GM12873 (cell line): ENCODE data around the gene GPR68.

Source experiments
- CTCF ChIP-seq: IDR thresholded peaks from 2 replicates; pipeline ENCODE4 v1.5.1; 2012; ENCODE audit warnings: low read depth, mild to moderate bottlenecking, moderate library complexity, low read length, control low read depth; ENCODE audit not compliant: insufficient read depth; ENCODE audit errors: missing control alignments

Gene GPR68

GRCh38 chr14:91272341-91273272, 28.1 kb upstream of the GPR68 start:
- TF ChIP-seq CTCF, result no peak

GRCh38 chr14:91271639-91272038, 27.1 kb upstream of the GPR68 start:
- no peak for TF ChIP-seq CTCF

- TF ChIP-seq CTCF, result no peak
These were observed 26.1 kb upstream of the GPR68 start for GRCh38 chr14:91270619-91271018.

GRCh38 chr14:91270188-91270587, 25.7 kb upstream of the GPR68 start:
- TF ChIP-seq CTCF, result no peak

- TF ChIP-seq CTCF, result no peak
These were observed 24.8 kb upstream of the GPR68 start for GRCh38 chr14:91269076-91269991.

GRCh38 chr14:91267965-91268437, 23.5 kb upstream of the GPR68 start:
- no peak for TF ChIP-seq CTCF

- no peak for TF ChIP-seq CTCF
These were observed 20.9 kb upstream of the GPR68 start for GRCh38 chr14:91265404-91265803.
